ENCODE results near the gene RTP3. TPM values are rescaled to one million over a fixed set of nuclear protein-coding genes. Genes with fewer than 3 reads are reported as not detected.

The RTP3 gene
- total RNA-seq: not detected

DNA sequence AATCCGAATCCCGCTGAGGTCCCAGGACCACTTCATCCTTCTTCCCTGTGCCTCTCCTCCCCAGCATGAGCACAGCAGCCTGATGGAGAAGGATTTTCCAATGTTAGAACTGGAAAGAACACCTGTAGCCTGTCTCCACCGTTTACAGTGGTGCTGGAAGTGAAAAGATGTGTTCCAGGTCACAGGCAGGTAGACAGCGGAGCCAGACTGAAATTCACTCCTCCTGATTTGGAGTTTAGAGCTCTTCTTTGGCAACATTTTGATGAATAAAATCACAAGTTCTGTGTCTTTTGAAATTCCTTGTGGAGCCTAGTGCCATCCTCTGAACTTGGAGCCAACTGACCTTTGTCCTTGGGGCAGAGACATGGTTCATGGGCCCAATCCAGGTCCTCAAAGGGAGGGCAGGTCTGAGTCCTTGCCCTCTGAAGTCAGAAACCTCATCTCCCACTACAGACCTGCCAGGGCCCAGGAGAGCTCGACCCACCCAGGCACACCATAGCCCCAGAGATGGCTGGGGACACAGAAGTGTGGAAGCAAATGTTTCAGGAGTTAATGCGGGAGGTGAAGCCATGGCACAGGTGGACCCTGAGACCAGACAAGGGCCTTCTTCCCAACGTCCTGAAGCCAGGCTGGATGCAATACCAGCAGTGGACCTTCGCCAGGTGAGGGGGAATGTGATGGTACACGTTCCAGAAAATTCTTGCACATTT, at the start of gene RTP3:
RTP3 (plus strand) TSS at position 421 of the 710 bp plus-strand sequence; CDS start at position 508, 87 bp downstream.
- ChIA-PET CTCF (interaction anchor here (3.4 kb wide), 1 partner anchor 9 kb away, joined by 18 read pairs; no protein-coding TSS in a partner anchor), POLR2A (no interaction called here)

DNA sequence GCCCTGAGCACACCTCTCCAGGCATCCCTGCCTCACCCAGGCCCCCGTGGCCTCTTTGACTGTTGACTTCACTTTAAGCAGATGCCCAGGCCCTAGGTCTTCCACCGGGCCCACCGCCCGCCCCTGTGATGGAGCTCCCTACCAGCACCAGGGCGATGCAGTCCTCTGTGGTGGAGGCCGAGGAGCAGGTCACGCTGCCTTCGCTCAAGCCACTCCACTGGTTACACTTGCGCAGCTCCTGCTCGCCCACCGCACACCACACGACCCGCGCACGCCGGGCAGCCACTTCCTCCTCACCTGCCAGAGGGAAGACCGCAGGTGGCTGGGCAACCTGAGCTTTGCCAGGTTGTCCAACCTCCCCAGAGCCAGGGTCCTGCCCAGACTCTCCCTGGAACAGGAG, 49.1 kb upstream of the RTP3 start:
- POLR2A ChIA-PET: no interaction called here
- CTCF ChIA-PET: interaction anchor here (0.9 kb wide), 1 partner anchor 14 kb away, joined by 3 read pairs; no protein-coding TSS in a partner anchor

DNA sequence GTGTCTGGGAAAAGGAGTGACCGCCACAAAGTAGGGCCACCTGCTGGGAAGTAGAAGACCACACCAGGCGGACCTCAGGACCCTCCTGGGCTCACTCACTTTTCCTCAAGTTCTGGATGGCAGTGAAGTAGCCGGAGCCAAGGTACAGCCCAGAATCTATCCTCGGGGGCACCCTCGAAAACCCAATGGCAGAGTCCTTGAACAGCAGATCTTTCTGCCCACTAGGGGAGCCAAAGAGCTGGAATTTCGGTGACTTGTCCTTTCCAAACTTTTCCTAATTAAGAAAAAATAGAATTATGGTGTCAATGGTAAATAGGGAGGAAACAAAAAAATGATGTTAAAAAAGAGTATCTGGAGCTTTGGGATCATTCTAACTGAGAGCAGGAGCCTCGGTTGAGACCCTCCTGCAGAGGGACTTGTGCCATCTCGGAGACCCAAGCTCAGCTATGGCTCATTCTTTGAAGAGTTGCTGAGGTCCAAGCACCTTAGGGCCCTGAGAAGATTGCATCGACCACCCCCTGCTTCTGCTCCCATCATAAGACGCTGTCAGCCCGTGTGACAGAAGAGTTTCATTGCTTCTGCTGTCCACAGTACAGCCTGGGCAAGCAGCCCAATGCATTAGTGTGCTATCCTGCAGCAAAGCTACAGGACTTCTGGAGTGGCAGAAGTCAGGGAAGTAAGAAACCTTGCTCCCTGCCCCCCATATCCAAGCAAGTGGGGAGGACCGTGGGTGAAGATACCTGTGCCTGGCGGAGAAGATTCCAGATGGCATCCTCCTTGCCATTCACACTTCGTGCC, 47.8 kb upstream of the RTP3 start:
- ChIA-PET POLR2A (interaction anchor here (0.6 kb wide), 1 partner anchor 52 kb away, joined by 10 read pairs; no protein-coding TSS in a partner anchor), CTCF (no interaction called here)

DNA sequence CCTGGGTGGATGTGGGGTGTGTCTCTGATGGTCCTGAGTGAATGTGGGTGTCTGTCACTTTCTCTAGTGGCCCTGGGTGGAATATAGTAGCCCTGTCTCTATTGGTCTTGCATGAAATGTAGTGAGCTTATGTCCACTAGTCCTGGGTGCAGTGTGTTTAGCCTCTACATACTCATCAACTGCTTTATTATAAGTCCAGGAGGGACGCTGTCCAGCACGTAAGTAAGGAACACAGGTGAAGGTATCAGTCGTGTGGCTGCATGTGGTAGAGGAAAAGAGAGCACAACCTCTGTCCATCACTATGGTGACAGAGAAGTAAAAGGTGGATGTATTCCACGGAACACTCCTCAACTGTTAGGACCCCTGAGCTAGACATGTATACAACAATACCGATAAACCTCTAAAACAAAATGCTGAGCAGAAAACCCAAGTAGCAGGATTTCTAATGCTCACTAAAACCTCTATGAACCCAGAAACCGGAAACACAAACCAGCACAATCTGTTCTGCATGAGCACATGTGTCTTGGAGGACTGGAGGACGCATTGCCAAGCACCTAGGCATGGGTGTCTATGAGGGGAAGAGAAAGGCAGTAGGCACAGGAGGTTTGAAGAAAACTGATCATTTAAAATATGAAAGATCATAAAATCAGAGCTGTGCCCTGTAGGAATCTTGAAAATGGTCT, 44.1 kb upstream of the RTP3 start:
- POLR2A ChIA-PET: no interaction called here
- CTCF ChIA-PET: interaction anchor here (2.2 kb wide), 1 partner anchor 35 kb away, joined by 6 read pairs; no protein-coding TSS in a partner anchor

DNA sequence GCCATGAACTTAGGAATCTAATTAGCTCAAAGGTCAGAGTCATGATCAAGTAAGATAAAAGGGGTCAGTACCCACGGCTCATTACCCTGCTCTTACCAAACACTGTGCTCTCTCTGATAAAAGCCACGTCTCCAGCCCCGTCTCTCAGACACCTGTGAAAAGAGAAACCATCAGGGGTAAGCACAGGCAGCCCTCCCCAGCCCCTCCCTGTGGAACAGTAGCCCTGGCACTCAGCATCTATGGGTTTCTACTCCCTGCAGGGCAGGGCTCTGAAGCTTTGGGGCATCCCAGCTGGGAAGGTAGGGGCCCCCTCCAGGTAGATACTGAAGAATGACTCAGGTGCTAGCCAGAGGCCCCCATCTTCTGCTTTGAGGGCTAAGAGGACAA, 43.6 kb upstream of the RTP3 start:
- POLR2A ChIA-PET: no interaction called here
- CTCF ChIA-PET: interaction anchor here (2.2 kb wide), 1 partner anchor 35 kb away, joined by 6 read pairs; no protein-coding TSS in a partner anchor

DNA sequence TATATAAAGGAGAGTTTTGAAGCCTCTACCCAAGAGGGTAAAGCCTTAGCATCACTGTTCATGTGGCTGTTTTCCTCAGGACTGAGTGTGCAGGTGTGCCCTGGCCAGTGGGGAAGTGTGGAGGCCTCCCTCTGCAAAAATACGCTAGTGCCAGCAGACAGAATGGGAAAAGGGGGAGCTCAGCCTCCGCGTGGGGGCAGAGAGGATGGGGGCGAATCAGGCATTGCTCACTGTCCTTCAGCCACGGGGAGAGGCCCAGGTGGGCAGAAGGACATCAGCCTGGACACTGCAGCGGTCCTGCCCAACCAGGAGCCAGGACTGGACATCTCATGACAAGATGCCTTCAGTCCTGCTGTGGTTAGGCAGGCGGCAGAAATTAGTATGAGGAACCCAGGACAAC, 43.2 kb upstream of the RTP3 start:
- CTCF ChIA-PET: no interaction called here

DNA sequence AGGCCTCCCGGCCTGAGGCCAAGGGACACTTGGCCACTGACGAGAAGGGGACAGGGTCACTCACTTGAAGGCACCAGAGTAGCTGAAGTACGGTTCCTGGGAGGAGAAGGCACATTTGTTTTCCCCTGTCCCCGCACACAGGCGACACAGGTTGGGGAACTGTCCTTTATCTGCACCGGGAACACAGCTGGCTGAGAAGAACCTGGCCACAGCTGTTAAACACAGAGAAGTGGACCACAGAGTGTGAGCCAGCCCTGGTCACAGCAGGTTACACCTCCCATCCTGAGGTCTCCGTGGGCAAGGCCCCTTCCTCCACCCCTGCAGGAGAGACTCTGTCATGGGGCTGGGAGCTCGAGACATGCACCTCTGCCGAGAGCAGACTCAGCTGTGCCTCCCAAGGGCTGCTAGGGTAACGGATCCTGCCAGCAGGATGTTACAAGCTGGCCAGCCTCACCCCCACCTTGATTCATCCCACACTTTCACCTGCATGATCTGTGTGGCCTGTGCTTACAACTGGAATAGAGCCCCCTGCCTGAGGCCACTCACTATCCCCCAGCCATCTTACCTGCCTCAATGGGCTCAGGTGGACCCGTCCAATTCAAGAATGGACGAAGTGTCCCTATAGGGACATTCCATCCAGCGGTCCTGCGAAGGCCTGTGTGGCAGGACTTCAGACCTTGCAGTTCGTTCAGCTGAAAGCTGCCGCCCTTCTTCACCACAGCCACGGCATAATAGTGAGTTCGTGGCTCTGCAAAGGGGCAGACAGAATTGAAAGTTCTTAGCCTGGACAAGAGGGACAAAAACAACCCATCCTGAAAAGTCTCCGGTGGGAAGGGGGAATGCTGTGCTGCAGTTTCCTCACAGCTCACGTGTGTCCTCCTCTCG, 42.3 kb upstream of the RTP3 start:
- ChIA-PET CTCF (no interaction called here), POLR2A (no interaction called here)

More for the DNA sequence above, 43.2 kb upstream of the RTP3 start:
- POLR2A ChIA-PET: no interaction called here

DNA sequence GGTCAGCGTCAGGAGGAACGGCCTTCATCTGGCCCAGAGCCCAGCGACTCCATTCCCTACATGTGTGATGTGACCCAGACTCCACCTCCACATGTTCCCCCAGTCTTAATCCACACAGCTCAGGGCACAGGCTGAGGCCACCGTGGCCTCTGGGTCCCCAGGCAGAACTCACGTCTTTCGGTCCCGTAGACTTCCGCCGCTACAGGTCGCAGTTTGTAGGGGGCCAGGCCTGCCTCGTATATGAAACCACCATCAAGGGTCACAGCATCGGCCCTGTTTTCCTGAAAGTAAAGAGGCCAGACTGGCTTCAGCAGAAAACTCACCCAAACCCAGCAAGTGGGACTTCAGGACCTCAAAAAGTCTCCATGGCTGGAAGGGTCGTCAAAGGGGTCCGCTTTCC, 41.7 kb upstream of the RTP3 start:
- ChIA-PET CTCF (no interaction called here), POLR2A (no interaction called here)

DNA sequence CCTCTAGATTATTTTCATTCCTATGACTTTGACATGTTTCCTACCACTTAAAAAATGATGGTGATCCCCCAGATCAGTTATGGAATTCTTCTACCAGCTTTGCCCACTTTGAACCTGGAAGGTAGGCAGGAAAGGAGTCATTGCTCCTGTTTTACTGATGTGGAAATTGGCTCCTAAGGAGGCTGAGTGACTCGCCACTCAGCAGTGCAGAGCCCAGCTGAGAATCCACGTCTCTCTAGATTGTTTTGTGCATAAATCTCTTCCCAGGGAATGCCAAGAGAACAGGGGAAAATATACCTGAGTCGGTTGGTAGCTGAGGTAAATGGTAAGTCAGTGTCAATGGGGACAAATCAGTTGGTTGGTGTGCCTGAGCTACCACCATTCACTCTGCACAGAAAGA, 37.7 kb upstream of the RTP3 start:
- CTCF ChIA-PET: no interaction called here
- POLR2A ChIA-PET: interaction anchor here (0.6 kb wide), 1 partner anchor 93 kb away, joined by 5 read pairs; no protein-coding TSS in a partner anchor

DNA sequence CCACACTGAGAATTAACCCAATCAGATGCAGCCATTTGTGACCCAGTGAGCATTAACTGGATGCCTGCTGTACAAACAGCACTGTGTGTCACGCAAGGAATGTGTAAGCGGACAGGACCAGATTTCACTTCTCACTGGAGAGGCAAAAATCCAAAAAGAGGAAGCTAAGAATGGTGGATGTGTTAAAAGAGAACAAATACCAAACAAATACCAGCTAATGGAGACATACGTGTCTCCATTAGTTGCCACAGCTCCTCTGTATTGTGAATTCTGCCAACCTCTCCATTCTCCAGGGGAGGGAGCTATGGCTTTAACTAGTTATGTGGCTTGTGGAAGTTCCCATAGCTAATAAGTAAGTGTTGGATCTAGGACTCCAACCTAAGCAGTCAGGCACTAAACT, 35.7 kb upstream of the RTP3 start:
- POLR2A ChIA-PET: no interaction called here
- CTCF ChIA-PET: interaction anchor here (0.5 to 2.5 kb wide), 2 partner anchors 27 to 817 kb away, joined by 4 to 8 read pairs; no protein-coding TSS in a partner anchor

DNA sequence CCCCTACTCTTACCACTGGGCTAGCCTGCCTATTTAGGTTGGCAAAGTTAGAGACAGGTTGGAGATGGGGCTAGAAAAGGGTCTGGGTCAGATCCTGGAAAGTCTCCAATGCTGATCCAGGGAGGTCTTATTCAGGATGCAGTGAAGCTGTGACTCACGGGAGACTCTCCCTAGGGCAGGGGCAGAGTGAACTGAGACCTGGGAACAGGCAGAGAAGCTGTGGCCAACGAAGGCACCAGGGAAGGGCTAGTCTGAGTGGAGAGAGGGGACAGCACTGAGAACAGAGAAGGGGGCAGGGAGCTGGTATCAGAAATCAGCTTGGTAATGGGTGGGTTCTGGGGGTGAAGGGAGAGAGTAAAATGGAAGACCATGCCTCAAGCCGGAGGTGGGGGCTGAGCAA, 35.3 kb upstream of the RTP3 start:
- POLR2A ChIA-PET: no interaction called here
- CTCF ChIA-PET: interaction anchor here (0.5 to 2.5 kb wide), 3 partner anchors 14 to 816 kb away, joined by 3 to 8 read pairs (median 4); no protein-coding TSS in a partner anchor

DNA sequence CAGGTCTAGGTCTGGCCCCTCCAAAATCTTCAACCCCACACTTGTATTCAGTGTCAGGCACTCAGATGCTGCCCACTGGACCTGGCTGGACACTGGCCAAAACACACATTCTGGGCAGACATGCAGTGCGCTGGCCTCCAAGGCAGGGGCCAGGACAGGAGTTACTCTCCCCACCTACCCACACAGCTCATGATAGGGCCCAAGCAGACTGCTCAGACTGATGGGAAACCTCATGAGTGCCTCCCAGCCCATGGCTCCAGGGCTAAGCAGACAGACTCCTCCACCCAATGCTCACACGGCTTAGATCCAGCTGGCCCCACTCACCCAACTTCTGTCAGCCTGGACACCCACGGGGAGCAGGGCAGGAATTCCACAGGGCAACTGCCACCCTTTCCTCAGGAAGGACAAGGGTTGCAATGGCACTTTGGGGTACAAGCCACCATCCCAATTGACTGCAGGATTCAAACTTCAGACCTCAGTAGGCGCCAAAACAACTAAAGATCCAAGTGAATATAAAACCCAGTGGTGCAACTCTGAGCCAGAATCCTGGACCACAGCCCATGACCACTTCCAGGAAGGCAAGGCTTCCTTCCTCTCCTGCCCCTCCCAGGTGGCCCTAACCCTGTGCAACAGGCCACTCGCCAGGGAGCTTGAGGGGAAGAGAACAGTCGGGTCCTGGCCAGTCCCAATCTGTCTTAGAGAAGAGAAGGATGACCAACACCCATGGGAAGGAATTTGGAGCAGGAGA, 34.5 kb upstream of the RTP3 start:
- CTCF ChIA-PET: interaction anchor here (0.7 to 2.5 kb wide), 4 partner anchors 14 to 25 kb away, joined by 3 to 8 read pairs (median 4); no protein-coding TSS in a partner anchor
- POLR2A ChIA-PET: no interaction called here

DNA sequence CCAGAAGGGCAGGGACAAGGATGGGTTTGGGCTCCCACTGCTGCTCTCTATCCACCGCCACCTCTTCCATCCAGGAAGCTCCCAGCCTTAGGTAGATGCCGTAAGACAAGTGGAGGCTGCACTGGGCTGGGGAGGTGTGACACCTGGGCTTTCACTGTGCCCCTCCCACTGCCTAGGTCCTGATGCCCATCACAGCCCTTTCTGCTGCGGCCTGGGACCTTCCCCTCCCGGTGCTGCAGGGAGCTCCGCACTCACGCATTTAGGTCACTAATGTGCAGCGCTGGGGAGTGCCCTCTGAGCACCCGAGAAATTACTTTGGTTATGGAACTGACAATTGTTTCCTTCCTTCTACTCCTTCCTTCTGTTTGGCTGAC, 33.9 kb upstream of the RTP3 start:
- ChIA-PET POLR2A (no interaction called here), CTCF (interaction anchor here (0.7 to 2.5 kb wide), 4 partner anchors 15 to 25 kb away, joined by 3 to 8 read pairs (median 4); no protein-coding TSS in a partner anchor)

DNA sequence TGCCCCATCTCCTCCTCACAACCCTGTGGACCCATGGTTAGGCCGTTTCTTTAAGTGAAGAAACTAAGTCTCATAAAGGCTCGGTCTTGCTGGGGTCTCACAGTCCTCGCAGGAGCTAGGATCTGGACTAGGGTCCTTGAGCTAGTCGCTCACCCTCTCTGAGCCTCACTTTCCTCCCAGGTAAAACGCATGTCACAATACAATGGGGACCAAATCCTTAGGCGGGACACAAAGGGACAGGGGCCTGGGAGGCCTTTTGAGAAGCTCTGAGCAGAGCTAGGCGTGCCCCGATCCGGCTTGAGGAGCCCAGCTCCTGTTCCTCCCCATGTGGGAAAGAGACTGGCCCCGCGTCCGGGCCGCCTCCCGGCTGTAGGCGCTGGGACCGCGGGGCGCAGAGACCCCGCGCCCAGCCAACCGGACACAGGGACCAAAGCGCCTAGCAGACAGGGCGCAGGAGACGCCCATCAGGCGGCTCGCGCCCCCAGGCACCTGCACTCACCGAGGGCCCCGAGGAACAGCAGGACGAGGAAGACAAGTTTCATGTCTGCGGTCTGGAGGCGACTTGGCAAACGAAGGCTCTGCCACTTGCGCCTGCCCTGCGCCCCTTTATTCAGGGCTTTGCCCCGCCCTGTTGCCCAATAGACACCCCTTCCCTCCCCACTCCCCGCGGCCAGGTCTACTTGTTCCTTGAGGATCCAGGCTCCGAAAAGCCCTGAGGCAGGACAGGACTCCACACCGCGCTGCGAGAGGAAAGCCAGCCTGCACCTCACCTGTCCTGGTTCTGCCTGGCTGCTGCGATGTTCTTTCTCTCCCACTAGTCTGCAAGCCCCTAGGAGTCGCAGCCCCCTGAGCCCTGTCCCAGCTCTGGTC, 33.2 kb upstream of the RTP3 start, which contains the start of gene LTF:
LTF (minus strand) TSS at position 580 of the 870 bp plus-strand sequence; CDS start at position 542, 38 bp downstream.
- CTCF ChIA-PET: interaction anchor here (1.1 kb wide), 1 partner anchor 19 kb away, joined by 4 read pairs; no protein-coding TSS in a partner anchor
- POLR2A ChIA-PET: no interaction called here

DNA sequence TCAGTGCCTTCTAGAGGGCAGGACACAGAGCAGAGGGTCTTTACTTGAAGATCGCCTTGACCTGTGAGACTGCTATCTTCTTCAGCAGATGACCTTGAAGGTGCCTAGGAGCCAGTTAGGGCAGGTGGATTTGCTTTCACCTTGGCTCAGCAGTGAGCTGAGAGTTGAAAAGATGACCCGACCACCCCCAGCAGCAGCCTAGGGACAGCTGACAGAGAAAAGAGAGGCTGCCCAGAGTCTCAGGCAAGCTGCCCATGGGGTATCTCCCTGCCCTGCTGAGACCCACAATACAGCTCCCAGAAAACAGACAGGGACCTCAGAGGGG, 32.6 kb upstream of the RTP3 start:
- ChIA-PET CTCF (no interaction called here), POLR2A (no interaction called here)

DNA sequence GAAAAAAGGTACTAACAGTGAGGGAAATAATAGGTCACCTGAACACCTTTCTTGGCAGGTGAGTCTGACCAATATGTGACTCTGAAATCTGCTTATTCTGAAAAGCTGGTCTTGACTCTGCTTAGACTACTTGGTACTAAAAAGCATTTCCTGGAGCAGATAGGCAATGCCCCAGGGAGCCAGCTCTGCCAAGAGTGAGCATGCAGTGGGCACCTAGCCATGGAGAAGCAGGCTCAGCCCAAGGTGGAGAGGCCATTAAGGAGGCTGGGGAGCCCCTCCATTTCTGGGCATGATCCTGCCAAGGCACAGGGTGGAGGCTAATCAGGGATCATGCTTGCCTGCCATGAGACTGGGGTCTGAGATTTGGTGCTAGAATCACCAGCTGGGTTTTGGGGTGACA, 31.5 kb upstream of the RTP3 start:
- CTCF ChIA-PET: no interaction called here
- POLR2A ChIA-PET: no interaction called here

DNA sequence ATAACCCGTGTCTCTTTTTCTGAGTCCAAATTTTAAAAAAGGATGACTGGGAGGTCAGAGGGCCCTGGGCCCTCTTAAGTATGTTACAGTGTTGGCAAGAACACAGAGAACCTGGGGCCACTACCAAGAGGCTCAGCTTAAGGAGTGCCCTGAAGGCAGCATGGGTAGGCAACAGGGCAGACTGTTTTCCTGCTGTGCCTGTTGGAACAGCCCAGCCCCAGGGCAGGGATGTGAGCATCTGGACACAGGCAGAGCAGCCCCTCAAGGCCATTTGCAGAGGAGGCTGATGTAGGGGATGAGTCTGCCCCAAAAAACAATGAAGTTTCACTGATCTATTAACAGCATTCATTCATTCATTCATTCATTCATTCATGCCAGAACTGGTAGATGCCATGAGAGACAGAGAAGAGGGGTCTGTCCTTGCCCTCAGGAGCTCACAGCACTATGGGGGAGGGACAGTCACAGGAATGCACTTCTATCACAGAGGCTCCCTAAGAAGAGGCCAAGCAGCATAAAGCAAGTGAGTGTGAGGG, 30.8 kb upstream of the RTP3 start:
- CTCF ChIA-PET: no interaction called here
- POLR2A ChIA-PET: no interaction called here

Measured in activated CD8-positive, alpha-beta memory T cell treated with anti-CD3 and anti-CD28 coated beads for 36 hours (primary cell).